ENCODE measurements around the gene RPS16.

RPS16 gene

DNA sequence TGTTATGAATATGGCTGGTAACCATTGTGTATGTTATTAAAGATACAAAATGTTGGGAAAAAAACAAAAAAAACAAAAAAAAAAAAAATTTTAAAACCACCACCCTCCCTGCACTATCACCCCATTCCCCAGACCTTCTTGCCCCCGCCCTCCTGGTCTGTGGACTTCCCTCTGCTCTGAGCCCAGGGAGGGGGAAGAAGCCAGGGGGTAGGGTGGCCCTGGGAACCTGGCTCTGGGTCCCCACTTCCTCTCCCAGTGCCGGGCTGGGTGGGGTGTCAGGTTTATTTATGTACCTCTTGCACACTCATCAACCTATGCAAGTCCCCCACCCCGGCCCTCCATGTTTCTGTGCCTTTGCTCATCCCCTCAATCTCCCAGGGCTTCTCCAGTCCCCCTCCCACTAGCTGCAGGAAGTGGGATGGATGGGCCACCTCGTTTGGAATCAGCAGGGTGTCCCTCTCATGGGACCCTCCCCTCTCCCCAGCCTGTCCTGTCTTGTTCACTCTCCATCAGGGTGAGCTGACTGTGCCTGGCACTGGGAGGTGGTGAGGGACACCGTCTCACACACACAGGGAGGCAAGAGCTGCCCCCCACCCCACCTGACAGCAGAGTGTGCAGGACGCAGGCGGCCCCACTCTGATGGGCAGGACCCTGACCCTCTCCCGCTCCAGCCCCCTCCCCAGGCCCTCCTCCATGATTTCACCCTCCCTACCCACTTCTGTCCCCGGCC, 50.7 kb downstream of the RPS16 start:
- DNase-seq = no peak

Measured in T-helper 9 cell (primary cell).